OCI-LY7 (cell line): ENCODE results near the gene ESYT2. TPM values are rescaled to one million over a fixed set of nuclear protein-coding genes. Genes with fewer than 3 reads are reported as not detected.

Experiments used
- BruUV-seq: library from RNA; stranded (reverse); fragments of 400-500 nt; replicated peaks from 2 replicates; lab custom pipeline; 2021; lab: Mats Ljungman, UMichigan
- CTCF ChIA-PET: fragments of 300-600 bp; sonication (Branson Sonifier 250); formaldehyde crosslinking; loops from one replicate; lab custom pipeline; 2022; ENCODE audit warnings: antibody characterized with exemption; ENCODE audit not compliant: unreplicated experiment; lab: Charles Lee
- POLR2A ChIA-PET: fragments of 300-600 bp; sonication (Branson Sonifier 250); formaldehyde crosslinking; loops from one replicate; lab custom pipeline; 2022; ENCODE audit warnings: antibody characterized with exemption; lab: Charles Lee
- DNase-seq: peaks from one replicate; pipeline ENCODE4 v3.0.0-alpha.2; 2015; ENCODE audit warnings: low spot score
- H2AFZ ChIP-seq: fragments of 200-600 bp; sonication (generic), shearing (Covaris generic); 2 replicates; pipeline ENCODE4 v1.6.1; 2014; ENCODE audit warnings: mild to moderate bottlenecking, antibody characterized with exemption, low read length, moderate library complexity
- H3K27ac ChIP-seq: fragments of 200-600 bp; sonication (generic); 2 replicates; pipeline ENCODE4 v1.5.1; 2014; ENCODE audit warnings: mixed run types, low read depth, mild to moderate bottlenecking, moderate library complexity, low read length, inconsistent platforms; ENCODE audit not compliant: poor library complexity, severe bottlenecking
- H3K36me3 ChIP-seq: fragments of 200-600 bp; sonication (generic); 2 replicates; pipeline ENCODE4 v1.6.1; 2014; ENCODE audit warnings: mild to moderate bottlenecking, antibody characterized with exemption, low read length, moderate library complexity, mixed read lengths; ENCODE audit not compliant: insufficient read depth
- H3K4me1 ChIP-seq: fragments of 200-600 bp; sonication (generic); 2 replicates; pipeline ENCODE4 v1.5.1; 2014; ENCODE audit warnings: mild to moderate bottlenecking, low read length; ENCODE audit not compliant: insufficient read depth, poor library complexity, severe bottlenecking
- H3K4me2 ChIP-seq: fragments of 200-600 bp; sonication (generic); 2 replicates; pipeline ENCODE4 v1.6.1; 2014; ENCODE audit warnings: mild to moderate bottlenecking, low read length
- H3K4me3 ChIP-seq: fragments of 200-600 bp; sonication (generic); 2 replicates; pipeline ENCODE4 v1.5.1; 2014; ENCODE audit warnings: mild to moderate bottlenecking, low read depth, low read length; ENCODE audit not compliant: poor library complexity, severe bottlenecking
- H3K79me2 ChIP-seq: fragments of 200-600 bp; sonication (generic); 2 replicates; pipeline ENCODE4 v1.6.1; 2016; ENCODE audit warnings: low read depth, mild to moderate bottlenecking, low read length, moderate library complexity, mixed read lengths; ENCODE audit not compliant: insufficient read depth
- H3K9me2 ChIP-seq: fragments of 200-600 bp; sonication (generic); 2 replicates; pipeline ENCODE4 v1.6.1; 2016; ENCODE audit warnings: mild to moderate bottlenecking, low read length, mixed read lengths; ENCODE audit not compliant: insufficient read depth
- H3K9me3 ChIP-seq: fragments of 200-600 bp; sonication (generic); 2 replicates; pipeline ENCODE4 v1.6.1; 2014; ENCODE audit warnings: mild to moderate bottlenecking, mixed run types, low read length, mixed read lengths
- H4K20me1 ChIP-seq: fragments of 200-600 bp; sonication (generic); 2 replicates; pipeline ENCODE4 v1.6.1; 2014; ENCODE audit warnings: mild to moderate bottlenecking, antibody characterized with exemption, low read length, moderate library complexity, mixed read lengths; ENCODE audit not compliant: insufficient read depth
- EZH2phosphoT487 ChIP-seq: fragments of 200-600 bp; sonication (generic); IDR thresholded peaks from 2 replicates; pipeline ENCODE4 v1.6.1; 2018; ENCODE audit warnings: low read depth, borderline replicate concordance, mild to moderate bottlenecking, mixed run types, antibody characterized with exemption, low read length, moderate library complexity, mixed read lengths
- intact Hi-C: fragments of 100-400 bp; cut with micrococcal nuclease; formaldehyde crosslinking; loops from one replicate; pipeline ENCODE4 v1.10.0; 2022; ENCODE audit not compliant: unreplicated experiment
- total RNA-seq, 2 experiments: library from RNA; depleted of rRNA in 1 of 2; stranded (reverse); fragments of >200 nt in 1 of 2; shearing (Covaris generic) in 1 of 2; gene quantifications; 2 replicates each; pipeline ENCODE4 v1.2.3, GENCODE V29; 2014 to 2022
- TF ChIP-seq, protein P1 (sequence below): fragments of 200-600 bp; sonication (generic); conservative IDR thresholded peaks from 2 replicates; pipeline ENCODE4 v1.5.1; 2014; ENCODE audit warnings: mild to moderate bottlenecking, antibody characterized with exemption, low read length, moderate library complexity, mixed read lengths

The ESYT2 gene
- total RNA-seq, 2 experiments from 2014 or later: 24.2 to 33.7 TPM

DNA sequence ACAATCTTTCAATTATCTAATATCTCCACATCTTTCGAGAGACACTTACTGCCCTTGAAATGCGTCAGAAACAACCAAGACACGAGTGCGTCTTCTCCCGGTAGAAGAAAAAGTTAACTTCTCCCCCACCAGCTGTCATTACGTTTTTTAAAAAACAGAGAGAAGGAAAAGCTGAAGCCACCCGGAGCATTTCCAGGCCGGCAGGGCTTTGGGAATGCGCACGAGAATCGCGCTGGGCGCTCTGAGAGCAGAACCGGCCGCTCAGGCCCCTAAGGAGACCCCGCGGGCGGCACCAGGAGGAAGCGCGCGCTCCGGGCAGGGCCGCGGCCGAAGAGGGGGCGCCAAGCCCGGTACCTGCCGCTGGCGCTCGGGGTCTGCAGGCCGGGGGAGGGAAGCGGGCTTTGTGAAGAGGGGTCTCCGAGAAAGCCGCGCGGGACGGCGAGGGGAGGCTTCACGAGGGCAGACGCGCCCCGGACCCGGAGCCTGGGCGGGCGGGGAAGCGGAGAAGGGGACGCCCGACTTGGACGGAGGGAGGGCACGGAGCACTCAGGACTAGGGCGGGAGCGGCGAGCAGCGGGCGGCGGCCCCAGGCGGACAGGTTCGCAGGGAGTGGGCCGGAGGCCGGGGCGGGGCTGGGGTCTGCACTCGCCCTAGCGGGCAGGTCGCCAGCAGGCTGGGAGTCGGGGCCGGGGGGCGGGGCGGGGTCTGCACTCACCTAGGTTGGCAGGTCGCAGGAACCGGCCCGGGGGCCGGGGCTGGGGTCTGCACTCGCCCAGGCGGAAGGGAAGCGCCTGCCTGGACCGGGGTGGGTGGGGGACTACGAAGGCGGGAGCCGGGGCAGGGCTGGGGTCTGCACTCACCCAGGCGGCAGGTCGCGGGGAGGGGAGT lies 932 bp downstream of the ESYT2 start:
- Histone ChIP-seq H3K4me2 (peak overlapping the region; percentile 83), H3K79me2 (peaks cover 24% of the 10 kb centered on the region; the same call in 1 of the 2 replicates), H4K20me1 (peaks cover 11% of the 10 kb centered on the region), H2AFZ (peak overlapping the region; percentile 48; the same call in 1 of the 2 replicates), H3K9me3 (no peaks in the 10 kb centered on the region), H3K9me2 (no peaks in the 10 kb centered on the region), H3K4me3 (peak overlapping the region; percentile 87), H3K27ac (peak overlapping the region; percentile 54), H3K36me3 (no peaks in the 10 kb centered on the region), H3K4me1 (peaks cover 20% of the 10 kb centered on the region)
- ChIA-PET POLR2A (interaction anchor here (0.6 to 1.4 kb wide), 2 partner anchors 8 to 133 kb away, joined by 4 read pairs; no protein-coding TSS in a partner anchor), CTCF (interaction anchor here (0.9 kb wide), 1 partner anchor 32 kb away, joined by 3 read pairs; no protein-coding TSS in a partner anchor)
- peak; percentile 47 for DNase-seq
- TF ChIP-seq, protein P1, sequence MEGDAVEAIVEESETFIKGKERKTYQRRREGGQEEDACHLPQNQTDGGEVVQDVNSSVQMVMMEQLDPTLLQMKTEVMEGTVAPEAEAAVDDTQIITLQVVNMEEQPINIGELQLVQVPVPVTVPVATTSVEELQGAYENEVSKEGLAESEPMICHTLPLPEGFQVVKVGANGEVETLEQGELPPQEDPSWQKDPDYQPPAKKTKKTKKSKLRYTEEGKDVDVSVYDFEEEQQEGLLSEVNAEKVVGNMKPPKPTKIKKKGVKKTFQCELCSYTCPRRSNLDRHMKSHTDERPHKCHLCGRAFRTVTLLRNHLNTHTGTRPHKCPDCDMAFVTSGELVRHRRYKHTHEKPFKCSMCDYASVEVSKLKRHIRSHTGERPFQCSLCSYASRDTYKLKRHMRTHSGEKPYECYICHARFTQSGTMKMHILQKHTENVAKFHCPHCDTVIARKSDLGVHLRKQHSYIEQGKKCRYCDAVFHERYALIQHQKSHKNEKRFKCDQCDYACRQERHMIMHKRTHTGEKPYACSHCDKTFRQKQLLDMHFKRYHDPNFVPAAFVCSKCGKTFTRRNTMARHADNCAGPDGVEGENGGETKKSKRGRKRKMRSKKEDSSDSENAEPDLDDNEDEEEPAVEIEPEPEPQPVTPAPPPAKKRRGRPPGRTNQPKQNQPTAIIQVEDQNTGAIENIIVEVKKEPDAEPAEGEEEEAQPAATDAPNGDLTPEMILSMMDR: peak; percentile 26; the same call in 1 of the 2 replicates
- TF ChIP-seq EZH2phosphoT487: no peak
- BruUV-seq: no TSS peak
- intact Hi-C loops: loop anchor here (1.0 kb wide), 2 partner anchors 28 to 124 kb away; partner anchors contain the start of genes DYNC2I1 and NCAPG2

DNA sequence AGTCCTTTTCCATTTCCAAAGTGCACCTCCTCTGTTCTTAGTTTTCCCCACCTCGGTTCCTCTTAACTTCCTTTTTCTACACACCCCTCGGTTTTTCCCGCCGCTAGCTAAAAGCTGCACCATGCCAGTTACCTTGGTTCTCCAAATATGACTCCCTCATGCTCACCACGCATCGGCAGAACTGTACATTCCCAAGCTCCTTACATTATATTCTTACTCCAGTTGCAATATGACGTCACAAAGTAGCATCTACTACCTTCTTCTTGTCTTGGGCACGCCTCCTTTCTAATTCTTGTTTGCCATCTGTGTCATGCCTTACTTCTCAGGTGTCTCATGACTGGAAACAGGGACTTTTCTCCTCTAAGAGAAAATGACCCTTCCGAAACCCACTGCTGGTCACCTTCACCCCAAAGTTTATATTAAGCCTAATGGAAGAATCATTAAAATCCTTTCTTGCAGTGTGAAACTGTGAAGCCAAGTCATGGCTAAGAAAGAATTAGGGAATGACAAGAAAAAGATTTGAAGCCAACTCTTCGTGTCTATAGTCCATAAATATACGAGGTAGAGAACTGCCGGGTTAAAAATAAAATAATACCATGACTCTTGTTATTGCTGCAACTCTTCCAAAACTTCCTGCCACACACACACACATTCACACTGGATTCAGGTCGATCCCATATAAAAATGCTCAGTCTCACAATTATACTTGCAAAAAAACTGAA lies 1.7 kb downstream of the ESYT2 start:
- ChIA-PET POLR2A (interaction anchor here (0.8 to 1.4 kb wide), 2 partner anchors 9 to 13 kb away, joined by 3 to 4 read pairs; no protein-coding TSS in a partner anchor), CTCF (interaction anchor here (0.5 kb wide), 1 partner anchor 11 kb away, joined by 3 read pairs; no protein-coding TSS in a partner anchor)
- TF ChIP-seq, protein P1: no peak
- TF ChIP-seq EZH2phosphoT487: no peak
- Histone ChIP-seq H3K9me2 (no peaks in the 10 kb centered on the region), H3K4me2 (peak overlapping the region; percentile 83), H3K9me3 (no peaks in the 10 kb centered on the region), H3K4me3 (peak overlapping the region; percentile 87), H3K4me1 (peaks cover 20% of the 10 kb centered on the region), H3K36me3 (no peaks in the 10 kb centered on the region), H2AFZ (peak overlapping the region; percentile 48; the same call in 1 of the 2 replicates), H3K27ac (no peak overlapping the region), H4K20me1 (peaks cover 11% of the 10 kb centered on the region), H3K79me2 (peaks cover 24% of the 10 kb centered on the region; the same call in 1 of the 2 replicates)
- peak; percentile 23 for DNase-seq
- BruUV-seq: TSS peak; percentile 70
- intact Hi-C loops: no loop called here
